HG03175 (cell line): Measurements from ENCODE around the gene TDRD7.
"Not testable (repeated sequence)": the region's sequence is repeated elsewhere in the genome, so short reads cannot be mapped to it uniquely, and the experiment has no call there.

Experiments used
- ATAC-seq: cut with Tn5 transposase; IDR thresholded peaks from one replicate; pipeline ENCODE4 v1.9.1; 2021; ENCODE audit warnings: mild to moderate bottlenecking, moderate library complexity; ENCODE audit not compliant: unreplicated experiment

The TDRD7 gene

GRCh38 chr9:97474372-97474925, 62.6 kb downstream of the TDRD7 start:
- ATAC-seq: no peak

GRCh38 chr9:97475059-97475458, 63.2 kb downstream of the TDRD7 start:
- no peak for ATAC-seq

GRCh38 chr9:97478301-97478981, 66.5 kb downstream of the TDRD7 start:
- no peak for ATAC-seq

- no peak for ATAC-seq
Observed at GRCh38 chr9:97479496-97480159, 67.7 kb downstream of the TDRD7 start.

GRCh38 chr9:97480174-97480573, 68.3 kb downstream of the TDRD7 start:
- no peak for ATAC-seq

GRCh38 chr9:97480749-97481148, 68.9 kb downstream of the TDRD7 start:
- ATAC-seq: no peak

GRCh38 chr9:97484134-97484533, 72.2 kb downstream of the TDRD7 start:
- no peak for ATAC-seq

GRCh38 chr9:97487107-97487506, 75.2 kb downstream of the TDRD7 start:
- ATAC-seq: no peak

- ATAC-seq: no peak
Observed at GRCh38 chr9:97487861-97488260, 76.0 kb downstream of the TDRD7 start.

- ATAC-seq: no peak
Observed at GRCh38 chr9:97491216-97491999, 79.5 kb downstream of the TDRD7 start.

- ATAC-seq: not testable (repeated sequence)
Observed at GRCh38 chr9:97497558-97498375, 85.9 kb downstream of the TDRD7 start.

- not testable (repeated sequence) for ATAC-seq
Observed at GRCh38 chr9:97498846-97499245, 87.0 kb downstream of the TDRD7 start.

- no peak for ATAC-seq
Observed at GRCh38 chr9:97500263-97500662, 88.4 kb downstream of the TDRD7 start.

GRCh38 chr9:97500765-97501176, 88.9 kb downstream of the TDRD7 start:
- ATAC-seq: no peak

GRCh38 chr9:97501177-97501971, 89.5 kb downstream of the TDRD7 start, which contains the start of gene TMOD1:
TSS of gene TMOD1 (plus strand) at chr9:97501666. CDS start at chr9:97524189, 22,523 bp downstream.
- ATAC-seq: peak; percentile 64

- ATAC-seq: peak; percentile 16
Observed at GRCh38 chr9:97501972-97502221, 90.0 kb downstream of the TDRD7 start.

- no peak for ATAC-seq
Observed at GRCh38 chr9:97502222-97502983, 90.5 kb downstream of the TDRD7 start.

GRCh38 chr9:97502984-97503861, 91.3 kb downstream of the TDRD7 start:
- no peak for ATAC-seq
